Cortex of kidney (tissue), 1 donor: ENCODE data around the gene DHX38.
"Not testable (repeated sequence)": the region's sequence is repeated elsewhere in the genome, so short reads cannot be mapped to it uniquely, and the experiment has no call there.

Source experiments
- DNase-seq: peaks from one replicate; lab custom pipeline; 2025; lab: John Stamatoyannopoulos, UW

DHX38 gene

DNA sequence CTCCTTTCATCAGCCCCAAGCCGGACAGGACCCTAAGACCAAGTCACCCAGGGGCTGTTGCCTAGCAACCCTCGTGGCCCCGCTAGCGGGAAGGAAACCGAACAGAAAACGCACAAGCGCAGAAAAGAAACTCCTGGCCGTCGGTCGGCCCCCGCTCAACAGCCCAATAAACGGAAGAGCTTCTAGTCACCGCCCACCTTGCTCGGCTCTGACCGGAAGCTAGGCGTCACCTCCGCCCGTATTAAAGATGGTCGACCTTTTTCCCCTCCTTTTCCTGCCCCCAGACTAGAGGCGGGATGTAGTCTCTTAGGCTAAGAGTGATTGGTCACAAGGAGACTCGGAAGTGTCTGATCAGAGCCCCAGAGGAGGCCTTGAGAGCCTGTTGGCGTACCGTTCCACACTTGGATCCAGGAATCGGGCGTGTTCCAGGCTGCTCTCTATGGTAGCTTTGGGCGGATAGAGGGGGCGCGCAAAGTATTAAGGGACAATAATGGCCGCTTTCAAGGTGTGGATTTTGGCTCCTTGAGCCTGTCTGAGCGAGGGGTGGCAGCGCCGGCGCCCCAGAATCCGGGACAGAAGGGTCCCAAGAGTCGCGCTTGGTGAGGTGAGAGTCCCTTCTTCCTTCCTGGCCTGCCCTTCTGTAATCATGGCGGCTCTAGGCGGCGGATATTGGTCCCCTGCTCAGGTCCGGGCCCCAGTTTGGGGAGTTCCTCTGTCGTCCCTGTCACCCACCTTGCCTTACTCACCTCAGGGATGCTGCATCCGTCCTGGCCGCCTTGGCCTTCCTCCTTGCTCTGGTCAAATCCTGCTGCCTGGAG is at the start of gene DHX38, which contains the start of gene TXNL4B:
DHX38 (plus strand) TSS at position 400 of the 818 bp plus-strand sequence. CDS start 2,311 bp downstream, outside the sequence.
TXNL4B (minus strand) TSS at position 173 of the 818 bp plus-strand sequence. CDS start 2,871 bp downstream, outside the sequence.
- DNase-seq = no peak

DNA sequence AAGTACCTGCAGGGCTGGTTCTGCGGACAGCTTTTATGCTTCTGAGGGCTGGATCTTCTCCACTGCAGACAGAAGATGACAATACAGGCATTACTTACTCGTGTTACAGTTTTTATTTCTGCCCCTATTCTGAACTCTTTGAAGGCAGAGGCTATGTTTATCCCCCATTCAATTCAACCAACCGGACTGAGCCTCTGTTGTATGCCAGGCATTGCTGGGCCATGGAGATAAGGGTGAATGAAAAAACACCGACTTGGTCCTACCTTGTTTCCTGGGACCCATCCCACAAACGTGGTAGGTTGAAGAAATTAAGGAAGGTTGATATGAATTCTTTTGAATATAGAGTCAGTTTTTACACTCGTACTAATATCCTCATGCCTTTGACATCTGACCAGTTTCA is 49.4 kb upstream of the DHX38 start:
- no peak for DNase-seq

- DNase-seq = no peak
Measured at GRCh38 chr16:72044825-72045359, 48.8 kb upstream of the DHX38 start.

- no peak for DNase-seq
Measured at GRCh38 chr16:72049110-72049509, 44.5 kb upstream of the DHX38 start.

DNA sequence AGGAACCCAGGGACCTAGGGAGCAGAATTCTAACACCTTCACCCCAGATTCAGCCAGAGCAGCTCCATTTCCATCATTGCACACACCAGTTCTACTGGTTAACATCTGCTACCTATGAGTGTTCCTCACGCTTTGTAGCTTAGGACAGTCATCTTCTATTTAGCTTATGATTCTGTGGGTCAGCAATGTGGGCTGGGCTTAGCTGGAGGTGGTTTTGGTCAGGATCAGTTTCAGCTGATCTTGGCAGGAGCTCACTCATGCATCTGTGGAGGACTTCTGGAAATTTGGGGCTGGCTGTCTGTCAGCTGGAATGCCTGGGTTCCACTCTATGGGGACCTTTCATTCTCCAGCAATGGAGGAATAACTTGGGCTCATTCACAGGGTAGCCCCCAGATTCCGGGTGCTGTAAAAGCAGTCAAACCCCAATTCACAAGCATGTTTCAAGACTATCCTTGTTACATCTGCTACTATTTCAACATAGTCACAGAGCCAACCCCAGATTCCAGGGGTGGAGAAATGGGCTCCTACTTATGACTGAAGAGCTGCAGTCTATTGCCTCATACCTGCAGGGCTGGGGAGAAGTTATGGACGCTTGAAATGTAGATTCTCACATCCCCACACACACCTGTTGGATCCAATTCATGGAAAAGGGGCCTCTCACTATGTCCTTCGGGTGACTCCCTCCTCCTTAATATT is 42.7 kb upstream of the DHX38 start:
- no peak for DNase-seq

DNA sequence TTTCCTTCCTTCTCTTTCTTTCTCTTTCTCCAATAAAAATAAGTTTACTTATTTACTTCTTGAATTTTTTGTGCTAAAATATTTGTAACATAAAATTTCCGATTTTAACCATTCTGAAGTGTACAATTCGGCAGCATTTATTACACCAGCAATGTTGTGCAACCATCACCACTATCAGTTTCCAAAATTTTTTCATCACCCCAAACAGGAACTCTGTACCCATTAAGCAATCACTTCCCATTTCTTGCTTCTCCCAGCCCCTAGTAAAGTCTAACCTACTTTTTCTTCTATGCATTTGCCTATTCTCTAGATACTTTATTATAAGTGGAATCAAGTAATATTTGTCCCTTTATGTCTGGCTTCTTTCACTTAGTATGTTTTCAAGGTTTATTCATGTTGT is 41.8 kb upstream of the DHX38 start:
- no peak for DNase-seq

GRCh38 chr16:72054254-72054847 is 39.3 kb upstream of the DHX38 start, which contains the start of gene HP:
HP (plus strand) TSS chr16:72054505; CDS start chr16:72054653, 148 bp downstream.
- not testable (repeated sequence) for DNase-seq

- no peak for DNase-seq
Measured at GRCh38 chr16:72055911-72056310, 37.7 kb upstream of the DHX38 start.

DNA sequence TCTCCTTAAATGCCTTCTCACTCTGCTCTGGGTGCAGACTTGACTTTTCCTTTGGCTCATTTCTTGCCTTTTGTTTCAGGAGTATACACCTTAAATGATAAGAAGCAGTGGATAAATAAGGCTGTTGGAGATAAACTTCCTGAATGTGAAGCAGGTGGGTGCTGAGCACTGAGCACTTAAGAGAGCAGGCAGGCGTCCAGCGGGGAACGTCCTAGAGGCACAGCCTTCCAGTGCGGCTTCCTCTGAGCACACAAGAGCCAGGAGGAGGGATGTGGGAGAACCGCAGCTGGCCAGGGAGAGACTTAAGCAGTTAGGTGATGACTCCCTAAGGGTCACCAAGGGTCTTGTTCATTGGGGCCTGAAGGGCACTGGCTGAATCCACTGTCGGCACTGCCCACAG is 36.3 kb upstream of the DHX38 start:
- not testable (repeated sequence) for DNase-seq

- DNase-seq = not testable (repeated sequence)
Measured at GRCh38 chr16:72059060-72059459, 34.6 kb upstream of the DHX38 start.

- DNase-seq = no peak
Measured at GRCh38 chr16:72060405-72060804, 33.2 kb upstream of the DHX38 start.

GRCh38 chr16:72061564-72061963 is 32.1 kb upstream of the DHX38 start:
- no peak for DNase-seq

DNA sequence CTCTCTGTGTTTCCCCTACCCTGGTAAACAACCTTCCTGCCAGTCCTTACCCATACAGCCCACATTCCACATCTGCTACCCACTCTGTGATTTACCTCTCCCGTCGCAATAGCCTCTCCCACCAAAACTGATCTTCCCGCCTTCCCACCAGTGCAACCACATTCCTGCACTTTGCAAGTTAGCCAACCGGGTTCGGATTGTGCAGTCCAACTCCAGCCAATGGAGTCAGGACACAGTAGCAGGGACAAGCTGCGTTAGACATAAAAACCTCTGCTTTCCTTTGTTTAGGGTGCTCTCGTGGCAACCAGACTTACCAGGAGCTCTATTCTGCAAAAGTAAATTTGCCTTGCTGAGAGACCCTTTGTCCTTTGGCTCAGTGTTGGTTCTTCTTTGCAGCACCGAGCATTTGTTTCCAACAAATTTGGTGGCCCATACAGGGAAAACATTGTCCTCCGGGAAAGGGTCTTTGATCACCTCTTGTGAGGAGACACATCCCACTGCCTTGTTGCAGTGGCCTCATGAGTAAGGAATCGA is 29.2 kb upstream of the DHX38 start:
- no peak for DNase-seq

GRCh38 chr16:72066747-72067146 is 26.9 kb upstream of the DHX38 start:
- no peak for DNase-seq

DNA sequence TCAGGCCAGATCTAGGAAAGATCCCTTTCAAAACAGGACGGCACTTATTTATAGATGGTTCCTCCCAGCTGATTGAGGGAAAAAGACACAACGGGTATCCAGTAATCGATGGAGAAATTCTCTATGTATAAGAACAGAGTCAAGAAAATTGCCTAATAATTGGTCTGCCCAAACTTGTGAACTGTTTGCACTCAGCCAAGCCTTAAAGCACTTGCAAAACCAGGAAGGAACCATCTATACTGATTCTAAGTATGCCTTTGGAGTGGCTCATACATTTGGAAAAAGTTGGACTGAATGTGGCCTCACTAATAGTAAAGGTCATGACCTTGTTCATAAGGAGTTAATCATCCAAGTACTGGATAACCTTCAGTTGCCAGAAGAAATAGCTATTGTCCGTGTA is 24.7 kb upstream of the DHX38 start:
- DNase-seq = no peak

DNA sequence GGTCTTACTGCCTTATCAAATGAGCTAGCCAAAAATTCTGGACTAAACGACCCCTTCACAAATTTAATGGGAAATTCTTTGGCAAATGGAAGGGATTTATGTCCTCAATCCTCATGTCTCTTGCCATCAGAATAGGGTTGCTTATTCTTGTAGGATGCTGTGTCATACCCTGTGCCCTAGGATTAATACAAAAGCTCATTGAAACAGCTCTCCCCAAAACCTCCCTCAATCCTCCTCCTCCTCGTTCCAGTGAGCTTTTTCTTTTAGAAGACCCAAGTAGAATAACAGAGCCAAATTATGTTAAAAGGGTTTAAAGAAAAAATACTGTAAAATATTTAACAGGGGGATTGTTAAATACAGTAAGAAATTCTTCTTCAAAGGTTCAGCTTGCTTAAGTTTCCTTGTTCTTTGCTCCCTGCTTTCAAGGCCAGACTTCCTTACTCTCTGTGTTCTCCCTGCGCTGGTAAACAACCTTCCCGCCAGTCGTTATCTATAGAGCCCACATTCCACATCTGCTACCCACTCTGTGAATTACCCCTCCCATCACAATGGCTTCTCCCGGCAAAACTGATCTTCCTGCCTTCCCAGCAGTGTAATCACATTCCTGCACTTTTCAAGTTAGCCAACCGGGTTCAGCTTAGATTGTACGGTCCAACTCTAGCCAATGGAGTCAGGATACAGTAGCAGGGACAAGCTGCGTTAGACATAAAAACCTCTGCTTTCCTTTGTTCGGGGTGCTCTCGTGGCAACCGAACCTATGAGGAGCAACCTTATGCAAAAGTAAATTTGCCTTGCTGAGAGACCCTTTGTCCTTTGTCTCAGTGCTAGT is 20.9 kb upstream of the DHX38 start:
- DNase-seq = no peak

- DNase-seq = no peak
Measured at GRCh38 chr16:72073560-72074230, 20.0 kb upstream of the DHX38 start.

- DNase-seq = not testable (repeated sequence)
Measured at GRCh38 chr16:72075067-72075466, 18.6 kb upstream of the DHX38 start.

- not testable (repeated sequence) for DNase-seq
Measured at GRCh38 chr16:72076991-72077706, 16.5 kb upstream of the DHX38 start.
